ENCODE measurements around the gene CSAD.
A peak's percentile ranks its signal among the peaks of the same experiment; 100 is the strongest.

CSAD gene

DNA sequence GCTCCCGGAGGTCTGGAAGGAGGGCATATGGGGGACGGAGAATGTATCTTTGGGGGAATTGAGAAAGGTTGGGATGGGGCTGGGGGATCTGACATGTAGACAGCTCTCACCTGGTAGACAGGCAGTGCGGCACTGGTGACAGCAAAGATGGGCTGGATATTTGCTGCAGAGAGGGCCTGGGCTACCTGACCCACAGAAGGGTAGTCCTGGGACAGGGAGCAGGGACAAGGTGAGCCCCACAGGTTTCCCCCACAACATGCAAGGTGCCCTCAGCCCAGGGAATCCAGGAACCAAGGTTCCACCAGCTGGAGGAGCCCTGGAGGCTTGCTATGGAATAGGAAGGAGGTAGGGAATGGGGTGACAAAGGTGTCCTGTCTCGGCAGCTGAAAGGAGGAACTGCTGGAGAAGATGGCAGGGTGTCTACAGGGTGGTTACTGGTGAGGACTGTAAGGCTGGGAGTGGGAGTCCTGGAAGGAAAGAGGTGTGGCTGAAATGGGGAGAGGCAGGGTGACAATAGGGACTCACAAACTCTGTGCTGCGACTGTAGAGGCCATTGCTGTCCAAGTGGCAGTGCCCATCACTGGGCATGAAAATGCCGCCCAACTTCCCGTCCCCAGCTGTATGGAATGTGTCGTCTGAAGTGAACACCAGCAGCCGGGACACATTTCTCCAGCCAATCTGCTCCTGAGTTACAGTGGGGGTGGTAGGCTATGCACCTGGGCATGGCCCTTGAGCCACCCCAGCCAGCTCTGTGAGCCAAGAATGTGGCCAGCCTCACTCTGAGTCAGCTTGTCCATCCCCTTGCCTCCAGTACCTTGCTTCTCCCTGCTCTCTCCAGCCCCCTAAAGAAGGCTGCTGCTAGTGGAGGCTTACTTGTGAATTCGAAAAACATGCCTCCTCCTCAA is 15.0 kb upstream of the CSAD start:
- ATAC-seq: no peak
- no peak for DNase-seq
- Mint-ChIP-seq H3K27ac (peak overlapping the region in 1 of 2 donors; percentile 20), H3K27me3 (no peaks in the 10 kb centered on the region), H3K4me1 (peaks cover 61% of the 10 kb centered on the region), H3K9me3 (no peaks in the 10 kb centered on the region), H3K4me3 (no peak overlapping the region)

DNA sequence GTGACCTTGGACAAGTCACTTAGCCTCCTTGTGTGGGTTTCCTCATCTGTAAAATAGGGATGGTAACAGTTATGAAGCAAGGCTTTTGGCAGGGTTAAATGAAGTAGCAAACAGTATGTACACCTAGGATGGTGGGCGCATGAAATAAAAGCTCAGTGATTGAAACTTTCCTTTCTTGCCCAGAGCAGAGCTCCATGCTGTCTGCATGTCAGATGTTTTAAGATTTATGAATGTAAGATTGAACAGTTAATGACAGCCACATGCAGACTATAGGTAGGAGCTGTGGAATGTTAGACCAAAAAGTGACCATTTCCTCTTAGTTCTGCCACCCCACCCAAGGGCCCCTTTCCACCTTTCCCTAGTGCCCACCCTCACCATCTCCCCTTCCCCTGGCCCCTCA is 14.2 kb upstream of the CSAD start:
- Mint-ChIP-seq H3K27me3 (no peaks in the 10 kb centered on the region), H3K4me1 (peaks cover 61% of the 10 kb centered on the region), H3K27ac (no peak overlapping the region), H3K9me3 (no peaks in the 10 kb centered on the region), H3K4me3 (no peak overlapping the region)
- DNase-seq (no peak), ATAC-seq (no peak)

DNA sequence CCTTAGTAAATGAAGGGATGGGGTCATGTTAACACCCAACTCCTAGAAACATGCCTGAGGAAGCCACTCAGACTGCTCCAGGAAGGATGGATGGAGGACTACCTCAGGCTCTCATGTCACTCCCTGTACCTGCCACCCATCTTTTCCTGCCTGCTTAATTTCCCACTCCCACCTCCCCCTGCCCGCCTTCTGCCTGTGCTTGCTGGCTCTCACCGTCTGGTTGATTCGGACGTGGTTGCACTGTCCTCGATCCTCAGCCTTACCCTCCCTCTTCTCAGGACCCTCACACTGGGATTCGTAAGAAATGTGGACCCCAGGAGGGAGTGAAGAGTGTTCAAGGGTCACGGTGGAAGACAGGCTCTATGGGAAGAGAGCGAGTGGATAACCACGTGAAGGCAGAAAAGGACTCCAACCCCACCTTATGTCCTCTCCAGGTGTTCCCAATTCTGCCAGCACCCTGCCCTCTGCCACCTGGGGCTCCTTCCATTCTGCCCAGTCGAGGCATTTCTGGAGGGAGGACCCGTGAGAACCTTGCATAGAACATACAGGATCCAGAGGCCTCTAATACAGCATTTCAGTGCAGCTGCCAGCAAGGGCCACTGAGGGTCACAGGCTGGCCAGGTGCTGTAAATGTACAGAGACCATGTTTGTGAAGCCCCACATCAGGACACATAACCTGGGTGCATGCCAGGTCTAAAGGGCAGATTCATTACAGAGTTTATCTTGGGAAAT is 13.4 kb upstream of the CSAD start:
- no peak for ATAC-seq
- no peaks in the 10 kb centered on the region for H3K27me3 Mint-ChIP-seq
- no peaks in the 10 kb centered on the region for H3K9me3 Mint-ChIP-seq
- peak overlapping the region in 1 of 2 donors; percentile 59 for H3K27ac Mint-ChIP-seq
- no peak for DNase-seq
- no peak overlapping the region for H3K4me3 Mint-ChIP-seq
- peaks cover 60% of the 10 kb centered on the region for H3K4me1 Mint-ChIP-seq

DNA sequence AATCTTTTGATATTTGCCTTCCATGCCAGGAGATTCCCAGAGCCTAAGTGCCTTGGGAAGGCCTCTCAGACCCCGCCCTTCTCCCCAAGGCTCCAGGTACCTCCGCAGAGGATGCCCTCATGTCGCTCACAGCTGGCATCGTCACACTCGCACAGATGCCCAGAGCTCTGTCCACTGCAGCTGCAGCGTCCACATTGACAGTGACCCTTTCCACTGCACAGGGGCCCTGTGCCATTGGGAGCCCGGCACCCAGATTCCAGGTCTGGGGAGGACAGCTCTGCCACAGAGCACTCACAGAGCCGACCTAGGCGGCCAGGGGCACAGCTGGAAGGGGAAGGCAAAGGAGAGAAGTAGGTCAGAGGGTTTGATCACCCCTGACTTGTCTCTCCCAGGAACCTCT is 12.3 kb upstream of the CSAD start:
- no peak for ATAC-seq
- H3K27ac Mint-ChIP-seq: peak overlapping the region in 1 of 2 donors; percentile 68

DNA sequence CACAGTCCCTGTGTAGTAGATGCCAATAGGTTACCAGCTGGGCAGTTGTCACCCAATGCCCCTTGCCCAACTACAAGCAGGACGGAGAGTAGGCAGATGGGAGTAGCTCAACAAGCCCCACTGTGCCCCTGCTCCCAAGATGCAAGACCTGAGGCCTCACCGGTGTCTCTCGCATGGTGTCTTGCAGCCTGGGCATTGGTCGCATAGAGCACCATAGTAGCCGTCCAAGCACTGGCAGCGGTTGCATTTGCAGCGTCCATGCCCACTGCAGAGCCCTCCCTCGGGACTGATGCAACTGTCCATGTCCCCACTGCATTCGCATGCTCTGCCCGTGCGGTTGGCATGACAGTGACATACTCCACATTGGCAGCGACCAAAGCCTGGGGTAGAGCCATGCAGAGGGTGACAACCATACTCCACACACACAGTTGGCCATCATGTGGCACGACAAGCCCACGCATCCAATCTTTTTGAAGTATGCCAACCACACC is 11.9 kb upstream of the CSAD start:
- Mint-ChIP-seq H3K27me3 (no peaks in the 10 kb centered on the region), H3K9me3 (no peaks in the 10 kb centered on the region), H3K4me3 (no peak overlapping the region), H3K27ac (peak overlapping the region in 1 of 2 donors; percentile 81), H3K4me1 (peaks cover 44% of the 10 kb centered on the region)
- DNase-seq (no peak), ATAC-seq (no peak)

More for the DNA sequence above, 12.3 kb upstream of the CSAD start:
- no peak for DNase-seq
- H3K4me1 Mint-ChIP-seq: peaks cover 49% of the 10 kb centered on the region
- no peaks in the 10 kb centered on the region for H3K9me3 Mint-ChIP-seq
- H3K4me3 Mint-ChIP-seq: no peak overlapping the region
- H3K27me3 Mint-ChIP-seq: no peaks in the 10 kb centered on the region

DNA sequence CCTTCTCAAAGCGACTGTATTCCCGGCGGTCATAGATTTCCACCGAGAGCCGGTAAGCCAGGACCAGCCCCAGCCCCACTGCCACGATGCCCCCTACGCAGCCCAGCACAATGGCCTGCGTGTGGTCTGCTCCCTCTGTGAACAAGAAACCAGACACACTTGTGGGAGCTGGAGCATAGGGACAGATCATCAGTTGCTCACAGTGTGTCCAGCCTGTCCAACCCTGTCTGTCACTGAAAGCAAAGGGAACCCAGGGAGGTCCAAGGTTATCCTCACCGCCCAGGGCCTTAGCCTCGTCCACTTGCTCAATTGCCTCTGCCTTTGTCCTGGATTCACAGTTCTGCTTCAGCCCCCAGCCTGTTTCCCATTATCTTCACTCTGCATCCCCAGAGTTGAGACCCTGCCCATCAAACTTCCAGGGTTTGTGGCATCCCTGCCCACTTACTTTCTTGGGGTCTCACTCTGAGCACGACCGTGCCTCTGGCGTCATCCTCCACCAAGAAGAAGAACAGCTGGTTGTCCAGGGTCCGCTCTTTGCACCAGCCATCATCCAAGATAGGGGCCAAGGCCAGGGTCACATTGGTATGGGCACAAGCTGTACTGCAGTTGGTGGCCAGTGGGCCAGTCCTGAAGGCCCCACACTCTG is 11.3 kb upstream of the CSAD start:
- Mint-ChIP-seq H3K9me3 (no peaks in the 10 kb centered on the region), H3K4me3 (no peak overlapping the region), H3K27me3 (no peaks in the 10 kb centered on the region), H3K27ac (peak overlapping the region in 1 of 2 donors; percentile 81), H3K4me1 (peaks cover 41% of the 10 kb centered on the region)
- no peak for DNase-seq
- ATAC-seq: no peak

DNA sequence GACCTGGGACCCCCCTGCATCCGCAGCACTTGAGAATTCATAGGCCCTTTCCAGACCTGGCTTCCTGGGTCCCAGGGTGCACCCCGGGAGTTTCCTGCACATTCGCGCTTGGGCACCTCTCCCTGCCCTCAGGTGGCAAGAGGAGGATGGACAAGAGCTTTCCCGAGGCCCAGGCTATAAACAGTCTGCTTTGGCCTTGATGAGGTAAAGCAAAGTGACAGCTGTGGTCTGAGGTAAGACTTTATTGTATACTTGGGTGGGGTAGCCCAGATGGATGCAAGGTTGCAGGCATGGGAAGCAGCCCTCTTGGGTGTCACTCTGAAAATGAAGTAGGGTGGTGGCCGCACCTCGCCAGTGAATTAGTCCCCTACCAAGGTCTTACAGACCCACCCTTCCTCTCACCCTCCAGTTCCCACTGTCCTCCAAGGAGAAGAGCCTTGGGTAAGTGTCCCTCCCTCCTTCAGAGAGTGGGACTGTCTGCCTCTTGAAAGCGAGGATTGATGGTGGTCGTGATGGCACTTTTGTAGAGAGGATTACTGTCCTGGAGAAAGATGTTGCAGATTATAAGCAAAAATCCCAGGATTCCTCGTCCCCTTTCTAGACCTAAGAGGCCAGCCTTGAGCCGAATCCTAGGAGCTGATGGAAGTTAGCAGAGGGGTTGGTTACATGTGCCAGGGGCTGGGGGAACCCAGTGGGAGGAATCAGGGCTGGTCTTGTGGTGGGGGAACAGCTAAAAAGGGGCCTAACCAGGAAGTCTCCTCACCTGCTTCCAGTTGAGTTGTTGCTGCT is 10.6 kb upstream of the CSAD start:
- H3K27ac Mint-ChIP-seq: peak overlapping the region in 1 of 2 donors; percentile 56
- H3K4me3 Mint-ChIP-seq: no peak overlapping the region
- H3K9me3 Mint-ChIP-seq: no peaks in the 10 kb centered on the region

DNA sequence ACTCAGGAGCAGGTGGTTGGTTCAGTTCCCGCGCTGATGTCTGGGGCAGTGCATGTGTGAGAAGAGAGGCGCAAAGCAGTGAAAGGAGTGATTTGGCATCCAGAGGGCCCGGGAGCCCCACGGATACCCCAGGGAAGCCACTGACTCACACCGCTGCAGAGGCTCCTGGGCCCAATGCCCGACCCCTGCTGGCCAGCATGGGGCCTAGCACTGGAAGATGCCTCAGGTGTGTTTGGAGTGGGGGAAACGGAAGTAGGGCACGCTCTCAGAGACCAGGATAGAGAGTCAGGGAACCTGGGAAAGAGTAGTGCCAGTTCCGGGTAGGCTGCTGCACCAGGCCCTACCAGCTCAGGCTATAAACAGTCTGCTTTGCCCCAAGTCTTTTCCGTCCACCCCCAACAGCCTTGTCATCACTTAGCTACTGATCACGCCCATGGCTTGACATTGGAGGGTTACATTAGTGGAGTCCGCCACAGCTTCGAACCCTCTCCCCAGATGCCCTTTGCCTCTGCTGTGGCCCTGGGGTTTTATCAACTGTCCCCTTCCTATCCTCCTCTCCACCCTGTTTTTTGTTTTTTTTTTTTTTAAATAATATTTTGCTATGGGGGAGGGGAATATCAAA is 9.5 kb upstream of the CSAD start:
- ATAC-seq (peak; percentile 91), DNase-seq (peak in 1 of 2 donors; percentile 50)
- H3K27me3 Mint-ChIP-seq: no peaks in the 10 kb centered on the region
- H3K4me3 Mint-ChIP-seq: no peak overlapping the region
- no peaks in the 10 kb centered on the region for H3K9me3 Mint-ChIP-seq
- peaks cover 33% of the 10 kb centered on the region for H3K4me1 Mint-ChIP-seq
- no peak overlapping the region for H3K27ac Mint-ChIP-seq

More for the DNA sequence above, 10.6 kb upstream of the CSAD start:
- Mint-ChIP-seq H3K4me1 (peaks cover 33% of the 10 kb centered on the region), H3K27me3 (no peaks in the 10 kb centered on the region)
- ATAC-seq (no peak), DNase-seq (no peak)

DNA sequence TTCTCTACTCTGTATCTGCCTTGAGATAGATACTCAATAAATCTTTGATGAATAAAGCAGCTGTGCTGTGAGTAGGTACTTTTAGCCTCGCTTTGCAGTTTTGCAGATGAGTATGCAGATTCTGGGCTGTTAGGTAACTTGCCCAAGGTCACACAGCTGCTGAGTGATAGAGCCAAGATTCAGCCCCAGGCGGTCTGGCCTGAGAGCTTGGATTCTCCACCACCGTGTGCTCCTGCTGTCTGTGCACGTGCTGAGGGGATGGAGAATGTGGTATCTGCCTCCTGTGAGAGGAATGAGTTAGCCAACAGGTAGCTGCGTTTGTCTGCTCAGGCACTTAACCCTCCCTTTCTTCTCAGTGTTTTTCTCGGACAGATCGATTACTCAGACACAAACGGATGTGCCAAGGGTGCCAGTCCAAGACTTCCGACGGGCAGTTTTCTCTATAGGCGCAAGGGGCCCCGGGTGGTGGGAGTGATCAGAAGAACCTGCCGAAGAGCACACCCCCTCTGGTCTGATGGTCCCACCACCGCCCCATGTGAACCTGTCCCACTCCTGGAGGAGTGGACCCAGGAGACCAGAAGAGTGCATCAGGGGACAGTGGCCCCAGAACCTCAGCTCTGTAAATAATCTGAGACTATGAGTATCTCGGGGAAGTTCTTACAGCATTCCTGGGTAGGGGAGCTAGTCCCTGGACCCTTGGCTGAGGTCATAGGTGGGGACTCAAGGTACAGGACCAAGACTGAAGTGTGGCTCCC is 6.6 kb upstream of the CSAD start:
- DNase-seq (no peak), ATAC-seq (no peak)
- no peaks in the 10 kb centered on the region for H3K9me3 Mint-ChIP-seq
- no peak overlapping the region for H3K27ac Mint-ChIP-seq
- no peaks in the 10 kb centered on the region for H3K27me3 Mint-ChIP-seq
- no peak overlapping the region for H3K4me3 Mint-ChIP-seq
- peaks cover 57% of the 10 kb centered on the region for H3K4me1 Mint-ChIP-seq

DNA sequence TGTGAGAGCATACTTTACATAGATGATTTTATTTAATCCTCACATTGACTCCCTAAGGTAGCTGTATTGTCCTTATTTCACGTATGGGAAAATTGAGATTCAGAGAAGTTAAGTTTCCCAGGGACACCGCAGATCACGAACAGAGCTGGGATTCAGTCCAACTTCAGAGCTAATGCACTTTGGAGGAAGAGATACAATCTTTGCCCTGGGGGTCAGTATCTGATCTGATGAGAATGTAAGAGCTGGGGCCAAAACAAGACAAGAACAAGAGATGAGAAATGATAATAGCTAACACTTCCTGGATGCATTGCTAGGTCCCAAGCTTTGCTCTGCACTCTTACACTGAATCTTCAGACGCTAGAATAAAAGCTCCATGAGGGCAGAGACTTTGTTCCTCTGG is 6.0 kb upstream of the CSAD start:
- H3K4me3 Mint-ChIP-seq: no peak overlapping the region
- no peak for DNase-seq
- peaks cover 57% of the 10 kb centered on the region for H3K4me1 Mint-ChIP-seq
- H3K9me3 Mint-ChIP-seq: no peaks in the 10 kb centered on the region
- H3K27me3 Mint-ChIP-seq: no peaks in the 10 kb centered on the region
- no peak overlapping the region for H3K27ac Mint-ChIP-seq
- no peak for ATAC-seq

DNA sequence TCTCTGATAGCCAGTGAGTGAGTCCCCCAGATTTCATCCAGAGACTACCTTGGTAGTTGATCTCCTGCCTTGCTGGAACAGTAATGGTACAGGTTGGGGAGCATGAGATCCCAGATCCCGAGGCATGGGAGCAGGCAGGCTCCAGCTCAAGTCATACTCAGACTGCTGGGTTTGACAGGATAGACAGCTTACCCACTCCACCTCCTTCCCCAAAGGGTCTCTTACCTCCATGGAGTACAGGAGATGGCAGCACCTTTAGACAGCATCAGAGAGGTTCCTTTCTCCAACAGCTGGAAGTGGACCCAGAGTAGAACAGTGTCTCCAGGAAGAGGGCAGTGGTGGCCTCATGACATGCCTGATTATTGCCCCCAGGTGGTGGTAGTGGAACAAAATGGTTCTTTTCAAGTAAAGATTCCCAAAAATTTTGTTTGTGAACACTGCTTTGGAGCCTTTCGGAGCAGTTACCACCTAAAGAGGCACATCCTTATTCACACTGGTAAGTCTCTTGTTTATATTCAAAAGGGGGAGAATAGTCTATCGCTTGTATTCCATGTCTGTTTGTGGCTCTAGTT is 4.9 kb upstream of the CSAD start:
- no peak for ATAC-seq
- Mint-ChIP-seq H3K27ac (no peak overlapping the region), H3K27me3 (no peaks in the 10 kb centered on the region), H3K9me3 (no peaks in the 10 kb centered on the region), H3K4me3 (no peak overlapping the region), H3K4me1 (peaks cover 56% of the 10 kb centered on the region)
- DNase-seq: no peak

DNA sequence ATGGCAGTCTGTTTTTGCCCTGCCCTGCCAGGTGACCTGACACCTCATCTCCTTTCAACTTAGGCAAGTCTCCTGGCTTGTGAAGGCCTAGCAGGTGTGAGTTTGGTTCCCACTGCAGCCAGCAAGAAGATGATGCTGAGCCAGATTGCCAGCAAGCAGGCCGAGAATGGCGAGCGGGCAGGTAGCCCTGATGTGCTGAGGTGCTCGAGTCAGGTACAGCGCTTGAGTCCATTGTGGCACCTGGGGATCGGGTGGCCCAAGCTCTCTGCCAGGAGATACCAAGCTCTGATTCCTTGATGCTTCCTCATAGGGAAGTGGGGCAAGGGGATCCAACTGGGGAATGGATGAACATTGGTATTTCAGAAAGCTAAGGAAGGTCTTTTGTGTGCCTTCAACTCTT is 4.1 kb upstream of the CSAD start:
- ATAC-seq (no peak), DNase-seq (no peak)
- H3K27ac Mint-ChIP-seq: peak overlapping the region; percentile 50 to 59
- H3K4me3 Mint-ChIP-seq: no peak overlapping the region
- H3K9me3 Mint-ChIP-seq: no peaks in the 10 kb centered on the region
- H3K27me3 Mint-ChIP-seq: no peaks in the 10 kb centered on the region
- H3K4me1 Mint-ChIP-seq: peaks cover 49% of the 10 kb centered on the region

DNA sequence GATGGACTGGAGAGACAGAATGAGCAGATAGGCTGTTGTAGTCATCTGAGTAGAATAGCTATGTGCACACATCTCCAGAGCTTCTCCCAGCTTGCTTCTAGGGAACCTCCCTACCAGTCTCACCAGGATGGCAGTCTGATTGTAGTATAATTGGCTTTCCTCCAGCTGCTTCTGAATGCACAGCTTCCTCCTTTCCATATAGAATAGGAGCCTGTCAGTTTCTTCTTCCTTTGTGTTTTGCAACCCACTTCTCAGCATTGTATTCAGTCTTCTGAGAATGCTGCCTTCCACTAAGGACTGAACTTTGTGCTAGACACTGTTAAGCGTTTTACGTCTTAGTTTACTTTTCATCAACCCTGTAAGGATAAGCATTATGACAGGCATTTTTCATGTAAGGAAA is 2.2 kb upstream of the CSAD start:
- DNase-seq (no peak), ATAC-seq (no peak)
- Mint-ChIP-seq H3K9me3 (no peaks in the 10 kb centered on the region), H3K4me3 (peak overlapping the region; percentile 84 to 91), H3K4me1 (peaks cover 55% of the 10 kb centered on the region), H3K27me3 (no peaks in the 10 kb centered on the region), H3K27ac (no peak overlapping the region)

DNA sequence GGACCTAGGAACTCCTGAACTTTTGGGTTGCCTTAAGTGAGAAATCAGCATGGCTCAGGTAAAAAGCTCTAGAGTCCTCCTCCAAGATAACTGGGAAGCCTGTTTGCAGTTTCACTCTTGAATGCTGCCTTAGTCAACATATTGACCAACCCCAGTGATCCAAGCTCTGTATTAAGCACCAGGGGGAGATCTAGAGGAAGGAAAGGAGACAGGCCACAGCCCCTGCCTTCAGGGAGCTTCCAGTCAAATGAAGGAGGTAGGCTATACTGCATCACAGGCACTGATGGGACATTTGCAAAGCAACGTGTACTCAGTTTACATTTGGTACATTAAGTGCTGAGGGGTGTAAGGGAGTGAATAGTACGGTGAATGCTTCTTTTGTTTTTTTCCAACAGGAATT is 1.2 kb upstream of the CSAD start:
- DNase-seq (no peak), ATAC-seq (no peak)
- Mint-ChIP-seq H3K27me3 (no peaks in the 10 kb centered on the region), H3K4me3 (peak overlapping the region; percentile 84 to 91), H3K4me1 (peaks cover 55% of the 10 kb centered on the region), H3K27ac (peak overlapping the region in 1 of 2 donors; percentile 24), H3K9me3 (no peaks in the 10 kb centered on the region)
